H54 (cell line): ENCODE results near the gene HDGF.

Experiments
- DNase-seq: peaks from one replicate; pipeline ENCODE4 v3.0.0; 2011; ENCODE audit warnings: low spot score, mixed read lengths; ENCODE audit not compliant: insufficient read length
- FAIRE-seq: peaks from 3 replicates; lab custom pipeline; 2011; peaks lifted over from hg19 to GRCh38; lab: Jason Lieb, UNC
- POLR2A ChIP-seq: IDR thresholded peaks from 2 replicates; pipeline ENCODE4 v1.6.1; 2011; ENCODE audit warnings: low read depth, mild to moderate bottlenecking, low read length

Gene HDGF

DNA sequence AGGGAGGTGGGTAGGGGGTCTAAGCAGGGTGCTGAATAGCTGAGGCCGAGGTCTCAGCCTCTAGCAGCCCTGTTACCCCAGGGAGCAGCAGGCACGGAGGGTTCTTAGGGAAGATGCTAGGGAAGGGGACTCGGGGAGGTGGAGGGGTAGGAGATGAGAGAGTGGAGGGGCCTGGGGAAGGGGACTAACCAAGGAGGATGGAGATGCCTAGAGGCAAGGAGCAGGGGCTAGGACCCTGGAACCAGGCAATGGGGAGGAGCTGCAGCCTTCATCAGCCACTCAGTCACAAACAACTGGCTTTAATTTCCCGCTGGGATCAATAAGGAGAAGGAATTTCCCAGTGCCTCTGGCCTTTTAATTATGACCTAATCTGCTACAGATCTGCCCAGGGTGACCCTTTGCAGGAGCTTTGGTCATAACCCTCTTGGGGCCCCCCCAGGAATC is 43.2 kb downstream of the HDGF start:
- no peak for DNase-seq
- no peak for TF ChIP-seq POLR2A
- FAIRE-seq: no peak

DNA sequence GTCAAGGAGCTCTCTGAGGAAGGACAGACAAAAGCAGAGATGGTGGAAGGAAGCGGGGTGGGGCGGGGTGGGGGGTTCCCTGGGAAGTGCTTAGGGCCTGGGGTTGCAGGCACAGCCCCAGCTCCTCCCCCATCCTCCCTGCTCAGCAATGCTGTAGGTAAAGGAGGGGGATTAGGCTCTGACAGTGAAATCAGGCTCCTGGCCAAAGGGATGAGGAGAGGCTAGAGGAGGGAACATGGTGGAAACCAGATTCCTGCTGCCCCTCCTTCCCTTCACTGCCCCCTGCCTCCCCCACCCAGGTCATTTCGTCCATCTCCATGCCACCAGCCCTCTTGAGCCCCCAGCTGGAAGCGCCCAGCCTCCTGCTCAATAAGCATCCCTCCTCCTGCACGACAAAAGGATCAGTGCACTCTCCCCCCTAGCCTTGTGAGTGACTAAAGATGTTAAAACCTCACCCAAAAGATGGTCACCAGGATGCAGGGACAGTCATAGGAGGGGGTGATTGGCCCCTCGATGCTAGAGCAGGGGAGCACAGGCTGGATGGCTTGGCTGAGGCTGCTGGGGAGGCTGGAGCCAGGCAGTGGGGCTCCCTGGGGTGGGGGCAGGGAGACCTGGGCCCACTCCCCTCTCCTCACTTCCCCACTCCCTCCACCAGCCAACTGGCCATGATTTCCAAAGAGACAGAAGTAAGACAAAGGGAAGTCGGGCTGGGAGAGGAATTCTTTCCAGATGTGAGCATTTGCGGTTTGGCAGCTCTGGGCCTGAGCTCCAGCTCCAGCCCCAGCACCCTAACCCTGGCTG is 43.9 kb downstream of the HDGF start:
- no peak for FAIRE-seq
- no peak for DNase-seq

DNA sequence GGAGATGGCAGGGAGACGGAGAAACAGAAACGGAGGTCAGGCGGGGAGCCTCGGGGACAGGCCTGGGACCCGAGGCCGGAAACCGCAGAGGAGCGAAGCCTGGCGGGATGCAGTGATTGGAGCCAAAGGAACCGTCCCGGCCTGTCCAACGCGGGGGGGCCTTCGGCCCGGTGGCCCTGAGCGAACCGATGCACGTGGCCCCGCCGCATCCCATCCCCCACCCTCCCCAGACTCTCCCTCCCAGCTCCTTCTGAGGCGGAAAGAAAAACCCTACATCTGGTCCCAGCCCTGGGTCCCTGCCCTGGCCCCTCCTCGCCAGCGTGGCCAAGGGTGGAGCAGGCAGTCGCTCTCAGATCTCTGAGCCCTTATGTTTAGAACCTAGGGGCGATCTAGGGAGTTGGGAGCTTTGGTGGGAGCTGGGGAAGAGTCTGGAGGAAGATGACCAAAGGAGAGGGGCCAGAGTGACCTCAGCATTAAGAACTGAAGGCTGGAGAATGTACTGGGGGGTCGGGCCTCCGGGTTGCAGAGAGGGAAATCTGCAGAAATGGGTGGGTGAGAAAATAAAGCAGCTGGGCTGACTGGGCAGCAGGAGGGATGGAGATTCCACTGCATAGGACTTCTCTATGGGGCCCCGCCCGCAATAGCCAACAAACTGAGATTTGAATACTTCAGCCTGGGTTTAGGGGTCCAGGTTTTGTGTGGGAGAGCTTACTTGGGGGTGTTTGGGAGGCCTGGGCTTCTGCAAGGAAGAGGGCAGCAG is 44.6 kb downstream of the HDGF start:
- FAIRE-seq: no peak
- TF ChIP-seq POLR2A: no peak
- no peak for DNase-seq

More for the DNA sequence above, 43.9 kb downstream of the HDGF start:
- no peak for TF ChIP-seq POLR2A

DNA sequence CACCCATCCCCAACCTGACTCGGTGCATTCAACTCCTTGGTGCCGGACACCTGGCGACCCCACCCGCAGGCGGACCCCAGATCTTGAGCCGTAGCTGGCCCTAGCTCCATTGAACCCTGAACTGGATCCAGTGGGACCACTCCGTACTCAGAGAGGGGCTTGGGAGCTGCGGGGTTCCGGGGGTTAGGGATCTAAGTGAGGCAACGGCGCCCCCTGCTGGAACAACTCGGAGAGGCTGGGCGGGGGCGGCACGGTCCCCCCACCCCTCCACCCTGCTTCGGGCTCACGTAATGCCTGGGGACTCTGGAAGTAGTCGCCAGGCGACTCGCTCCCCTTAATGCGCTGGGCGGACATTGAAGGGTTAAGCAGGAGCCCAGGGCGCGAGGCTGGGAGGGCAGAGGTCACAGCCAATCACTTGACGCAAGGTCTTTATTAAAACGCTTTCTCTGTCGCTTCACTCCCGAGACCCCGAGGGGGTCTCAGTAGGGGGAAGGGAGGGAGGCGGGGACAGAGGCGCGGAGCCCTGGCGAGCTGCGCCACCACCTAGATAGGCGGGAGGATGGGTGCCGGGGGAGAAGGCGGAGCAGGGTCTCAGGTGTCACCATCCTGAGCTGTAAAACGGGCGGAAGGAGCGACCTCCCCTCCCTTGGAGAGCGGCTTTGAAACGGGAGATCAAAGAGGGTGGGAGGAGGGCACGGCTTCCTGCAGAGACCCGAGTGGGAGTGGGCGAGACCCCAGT is 45.4 kb downstream of the HDGF start:
- DNase-seq (no peak), FAIRE-seq (no peak)
- no peak for TF ChIP-seq POLR2A

DNA sequence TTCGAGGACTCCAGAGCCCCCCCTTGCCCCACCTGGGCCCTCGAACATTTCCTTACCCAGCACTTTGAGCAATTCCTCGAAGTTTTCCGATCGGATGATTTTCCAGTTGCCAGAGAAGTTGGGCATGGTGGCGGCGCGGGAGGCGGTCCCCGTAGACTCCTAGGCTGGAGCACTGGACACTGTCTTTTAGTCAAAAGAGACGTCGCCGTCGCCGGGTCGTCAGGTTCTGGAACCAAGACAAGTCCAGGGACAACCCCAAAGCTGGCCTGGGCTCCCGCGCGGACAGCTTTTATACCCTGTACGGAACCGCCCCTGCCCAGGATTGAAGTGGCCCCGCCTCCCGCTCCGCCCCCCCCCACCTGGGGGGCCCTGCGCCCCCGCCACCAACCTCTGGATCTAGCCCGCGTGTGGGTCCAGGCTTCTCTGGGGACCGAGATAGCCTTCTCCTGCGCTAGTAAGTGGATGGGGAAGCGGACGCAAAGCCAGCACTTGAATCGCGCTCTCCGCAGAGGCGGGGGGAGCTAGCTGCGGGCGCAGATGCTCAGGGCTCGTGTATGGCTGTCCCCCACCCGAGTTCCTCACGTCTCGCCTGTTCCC is 46.1 kb downstream of the HDGF start, which contains the start of gene CRABP2:
TSS of gene CRABP2 (minus strand) at position 263 of the 597 bp plus-strand sequence. CDS start at position 126, 137 bp downstream.
- FAIRE-seq: no peak
- no peak for TF ChIP-seq POLR2A
- DNase-seq: no peak

DNA sequence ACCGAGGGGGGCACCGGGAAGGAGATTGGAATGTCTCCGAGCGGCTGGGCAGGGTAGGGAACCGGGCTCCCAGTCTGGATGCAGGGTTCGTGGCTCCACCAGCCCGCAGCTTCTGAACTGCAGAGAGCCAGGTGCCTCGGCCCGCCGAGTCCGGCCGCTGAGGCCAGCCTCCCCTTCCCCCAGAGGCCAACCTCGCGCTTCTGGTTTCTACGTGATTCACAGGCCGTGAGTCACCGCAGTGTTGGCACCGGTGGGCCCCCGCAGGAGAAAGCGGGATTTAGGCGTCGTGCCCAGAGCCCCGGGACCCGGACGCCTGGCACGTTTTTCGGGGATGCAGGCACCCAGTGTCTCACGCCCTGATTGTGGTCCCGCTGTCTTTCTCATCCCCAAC is 46.5 kb downstream of the HDGF start:
- FAIRE-seq (no peak), DNase-seq (peak; percentile 71)
- no peak for TF ChIP-seq POLR2A

DNA sequence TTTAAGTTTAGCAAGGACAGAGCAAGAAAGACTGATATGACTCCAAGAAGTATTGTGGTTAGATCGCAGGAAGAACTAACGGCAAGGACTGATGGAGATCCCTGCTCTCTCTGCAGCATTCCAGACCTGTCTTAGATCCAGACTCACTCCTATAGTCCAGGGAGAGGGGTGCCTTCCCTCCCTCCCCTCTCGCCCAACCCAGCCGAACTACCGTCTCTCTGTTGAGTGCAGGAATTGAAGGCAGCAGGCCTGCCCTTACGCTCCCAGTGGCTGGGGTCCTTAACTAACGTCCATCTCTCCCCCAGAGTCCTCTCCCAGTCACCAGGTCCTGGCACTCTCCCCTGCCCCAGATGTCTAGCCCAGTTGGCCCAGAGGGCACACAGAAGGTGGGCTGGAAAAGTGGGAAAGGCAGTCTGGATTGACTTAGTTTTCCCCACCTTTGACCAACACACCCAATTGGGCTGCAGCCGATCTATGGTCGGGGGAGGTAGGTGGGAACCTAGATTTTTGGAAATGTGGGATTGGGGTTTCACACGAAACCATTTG is 47.2 kb downstream of the HDGF start:
- FAIRE-seq (no peak), DNase-seq (no peak)
- TF ChIP-seq POLR2A: no peak

DNA sequence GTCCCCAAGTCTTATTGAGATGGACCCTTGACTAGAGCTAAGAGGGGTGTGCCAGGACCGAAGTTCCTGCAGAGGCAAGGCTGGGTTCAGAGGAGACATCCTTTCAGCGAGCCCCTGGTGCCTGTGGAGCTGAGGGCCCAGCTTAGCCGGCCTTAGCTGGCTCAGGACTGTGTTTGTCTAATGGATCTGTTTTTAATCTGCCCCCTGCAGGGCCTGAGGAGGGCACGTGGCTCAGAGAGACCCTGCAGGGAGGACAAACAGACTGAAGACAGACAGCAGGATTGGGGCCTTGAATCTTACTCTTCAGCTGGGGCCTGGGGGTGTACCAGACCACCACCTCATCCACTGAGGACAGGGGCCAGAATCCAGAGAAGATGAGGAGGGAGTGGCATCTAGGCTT is 47.7 kb downstream of the HDGF start:
- no peak for TF ChIP-seq POLR2A
- FAIRE-seq (no peak), DNase-seq (no peak)

DNA sequence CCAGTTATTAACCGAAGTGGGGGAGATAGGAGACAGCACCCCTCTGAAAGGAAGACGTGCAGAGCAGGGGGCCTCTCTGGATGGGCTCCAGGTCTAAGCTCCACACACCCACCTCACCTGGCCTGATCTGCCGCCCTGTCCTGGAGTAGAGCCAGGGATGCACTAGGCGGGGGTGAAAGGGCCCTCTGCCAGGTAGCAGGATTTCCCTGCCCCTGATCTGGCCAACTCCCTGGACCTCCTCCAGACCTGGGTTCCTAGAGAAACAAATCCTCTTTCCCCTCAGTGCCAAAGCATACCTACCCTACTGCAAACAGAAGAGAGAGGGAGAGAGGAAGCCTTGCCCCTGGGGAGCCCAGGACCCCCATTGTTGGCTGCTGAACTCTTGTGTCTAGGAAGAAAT is 48.1 kb downstream of the HDGF start:
- DNase-seq (no peak), FAIRE-seq (no peak)
- no peak for TF ChIP-seq POLR2A

DNA sequence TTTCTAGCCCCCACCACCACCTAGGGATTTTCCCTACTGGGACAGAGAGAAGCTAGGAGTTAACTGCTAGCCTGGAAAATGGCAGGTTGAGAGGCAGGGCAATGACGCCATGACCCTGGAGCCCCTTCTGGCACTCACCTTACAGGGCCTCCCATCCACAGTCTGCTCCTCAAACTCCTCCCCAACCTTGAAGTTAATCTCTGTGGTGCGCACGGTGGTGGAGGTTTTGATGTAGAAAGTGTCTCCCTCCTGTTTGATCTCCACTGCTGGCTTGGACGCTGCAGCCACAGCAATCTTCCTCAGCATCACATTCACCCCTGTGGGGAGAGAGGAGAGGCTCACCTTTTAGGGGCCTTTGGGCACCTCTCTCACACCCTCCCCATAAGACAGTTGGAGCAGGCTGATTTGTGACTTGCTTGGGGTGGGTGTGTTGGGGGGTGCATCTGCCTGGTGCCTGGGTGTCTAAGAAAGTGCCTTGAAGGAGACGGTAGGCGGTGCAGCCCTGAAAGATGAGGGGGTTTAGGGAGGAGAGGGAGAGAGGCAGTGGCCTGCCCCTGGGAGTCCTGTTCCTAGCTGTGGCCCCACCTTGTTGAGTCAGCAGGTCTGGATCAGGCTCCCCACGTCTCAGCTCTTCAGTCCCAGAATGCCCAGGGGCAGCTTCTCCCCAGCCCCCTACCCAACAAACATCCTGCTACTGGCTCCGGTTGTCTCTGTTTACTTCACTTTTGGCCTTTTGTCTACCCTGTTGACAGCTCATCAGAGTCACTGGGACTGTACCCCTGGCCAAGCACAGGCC is 50.5 kb downstream of the HDGF start:
- no peak for TF ChIP-seq POLR2A
- DNase-seq (no peak), FAIRE-seq (no peak)

DNA sequence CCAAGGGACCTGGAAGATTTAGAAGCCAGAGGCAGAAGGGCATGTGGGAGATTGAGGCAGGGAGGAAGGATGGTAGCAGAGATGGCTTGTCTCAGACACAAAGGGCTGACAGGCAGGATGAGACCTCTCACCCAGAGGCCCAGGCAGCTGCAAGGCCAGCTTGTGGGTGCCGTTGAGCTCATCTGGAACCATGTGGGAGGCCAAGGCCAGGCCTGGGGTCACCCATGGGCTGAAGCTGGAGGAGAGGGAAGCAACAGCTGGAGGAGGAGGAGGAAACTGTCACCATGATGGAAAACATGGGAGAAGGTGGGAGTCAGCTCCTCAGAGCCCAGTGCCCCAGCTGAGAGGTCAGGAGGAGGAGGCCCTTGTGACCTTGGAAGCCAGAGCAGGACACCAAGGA is 52.5 kb downstream of the HDGF start:
- FAIRE-seq (no peak), DNase-seq (no peak)
- no peak for TF ChIP-seq POLR2A

DNA sequence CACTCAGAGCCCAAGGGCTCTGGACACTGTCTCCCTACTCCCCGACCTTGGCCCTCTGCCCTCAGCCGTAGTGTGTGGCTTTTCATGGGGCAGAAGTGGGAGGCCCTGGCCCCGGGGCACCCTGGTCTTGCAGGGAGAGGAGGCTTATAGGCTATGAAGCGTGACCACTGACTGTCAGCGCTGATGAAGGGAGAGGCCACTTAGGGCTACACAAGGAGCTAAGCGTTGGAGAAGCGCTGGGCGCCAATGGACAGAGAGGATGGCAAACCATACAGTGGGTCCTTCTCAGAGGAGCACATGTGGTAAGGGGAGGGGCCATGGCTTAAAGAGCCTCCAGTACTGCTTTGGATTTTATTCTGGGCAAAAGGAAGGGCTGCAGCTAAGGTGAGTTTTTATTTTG is 54.0 kb downstream of the HDGF start:
- TF ChIP-seq POLR2A: no peak
- DNase-seq: no peak
- no peak for FAIRE-seq
